Measurements from ENCODE around the gene AKAP12.

DNA sequence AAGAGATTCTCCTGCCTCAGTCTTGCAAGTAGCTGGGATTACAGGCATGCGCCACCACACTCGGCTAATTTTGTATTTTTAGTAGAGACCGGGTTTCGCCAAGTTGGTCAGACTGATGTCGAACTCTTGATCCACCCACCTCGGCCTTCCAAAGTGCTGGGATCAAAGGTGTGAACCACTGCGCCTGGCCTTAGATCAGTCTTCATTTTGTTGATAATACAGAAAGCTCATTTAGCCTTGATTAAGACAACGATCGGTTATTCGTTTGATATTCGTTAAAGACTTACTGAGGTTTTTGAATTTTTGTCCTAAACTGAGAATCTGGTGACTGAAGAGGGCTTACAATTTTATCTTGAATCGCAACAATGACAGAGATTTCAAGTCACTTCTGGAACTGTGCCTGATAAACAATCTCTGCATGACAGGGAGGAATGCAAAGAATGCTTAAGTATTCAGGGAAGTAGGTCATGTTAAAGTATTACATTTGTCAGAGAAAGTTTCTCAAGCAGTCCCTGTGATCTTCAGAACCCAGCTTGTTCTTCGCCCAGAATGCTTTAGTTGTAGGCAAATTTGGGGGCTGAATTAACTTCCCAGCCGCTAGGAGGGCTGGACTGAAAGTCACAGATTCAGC is 14.8 kb downstream of the AKAP12 start:
- TF ChIP-seq CTCF (conservative IDR thresholded peaks at IDR 0.05; ENCODE audit: low read depth, low read length), result no peak
- TF ChIP-seq EZH2 (IDR thresholded peaks at IDR 0.05; ENCODE audit: low read length, unreplicated experiment), result no peak
- TF ChIP-seq EZH2phosphoT487 (IDR thresholded peaks at IDR 0.05; ENCODE audit: borderline replicate concordance, low read length), result no peak

Data from PC-3 (cell line).